Measurements from ENCODE around the gene RIN1.
"Not testable (repeated sequence)": the region's sequence is repeated elsewhere in the genome, so short reads cannot be mapped to it uniquely, and the experiment has no call there.

Gene RIN1

DNA sequence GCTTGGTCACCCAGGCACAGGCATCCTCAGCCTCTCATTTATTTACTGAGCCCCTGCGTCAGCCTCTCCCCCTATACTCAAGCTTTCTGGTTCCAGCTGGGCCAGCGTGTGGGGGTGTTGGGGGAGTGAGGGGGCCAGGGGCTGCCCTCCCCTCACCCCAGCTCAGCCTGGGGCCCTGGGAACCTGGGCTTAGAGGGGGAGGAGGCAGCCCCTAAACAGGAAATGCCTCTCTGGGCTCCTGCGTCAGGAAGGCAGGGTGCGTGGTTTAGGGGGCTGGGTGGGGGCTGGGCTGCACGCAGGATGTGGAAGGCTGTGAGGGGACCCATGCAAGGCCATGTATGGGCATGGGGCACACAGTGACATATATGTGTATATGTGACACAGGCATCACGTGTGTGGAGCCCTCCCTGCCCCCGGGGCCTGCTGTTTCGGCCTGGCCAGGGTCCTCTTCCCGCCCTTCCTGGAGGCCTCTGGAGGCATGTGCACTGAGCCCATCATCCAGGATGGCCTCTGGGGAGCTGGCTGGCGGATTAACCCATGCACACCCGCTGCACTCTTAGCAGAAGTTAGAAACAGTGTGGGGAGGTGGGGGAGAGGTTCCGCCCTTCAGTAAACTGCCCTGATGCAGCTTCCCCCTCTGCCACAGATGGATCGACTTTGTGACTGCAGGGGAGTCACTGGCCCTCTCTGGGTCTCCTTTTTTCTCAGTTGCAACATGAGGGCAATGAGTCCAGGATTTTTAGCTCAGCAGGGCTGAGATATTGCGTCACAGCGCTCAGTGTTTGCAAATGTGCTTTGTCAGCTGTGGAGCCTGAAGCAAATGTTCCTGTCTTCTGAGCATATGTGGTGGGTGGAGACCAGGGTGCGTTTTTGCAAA is 18.3 kb downstream of the RIN1 start:
- peak; percentile 53 for DNase-seq

DNA sequence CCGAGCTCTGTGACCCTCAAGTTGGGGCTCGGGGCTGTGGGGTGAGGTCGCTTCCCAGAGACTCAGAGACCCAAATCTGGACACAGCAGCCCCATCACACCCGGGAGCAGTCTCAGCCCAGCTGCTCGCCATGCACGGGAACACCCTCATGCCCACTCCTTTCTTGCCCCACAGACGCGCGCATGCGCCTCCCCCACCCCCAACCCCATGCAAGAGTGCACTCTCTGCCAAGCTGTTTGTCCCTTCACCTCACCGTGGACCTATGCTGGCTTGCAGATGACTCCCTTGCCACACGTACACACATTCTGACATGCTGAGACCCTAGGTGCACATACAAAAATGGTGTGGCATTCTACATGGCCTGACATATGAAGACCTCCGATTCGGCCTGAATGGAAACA is 18.9 kb downstream of the RIN1 start:
- DNase-seq, result no peak

DNA sequence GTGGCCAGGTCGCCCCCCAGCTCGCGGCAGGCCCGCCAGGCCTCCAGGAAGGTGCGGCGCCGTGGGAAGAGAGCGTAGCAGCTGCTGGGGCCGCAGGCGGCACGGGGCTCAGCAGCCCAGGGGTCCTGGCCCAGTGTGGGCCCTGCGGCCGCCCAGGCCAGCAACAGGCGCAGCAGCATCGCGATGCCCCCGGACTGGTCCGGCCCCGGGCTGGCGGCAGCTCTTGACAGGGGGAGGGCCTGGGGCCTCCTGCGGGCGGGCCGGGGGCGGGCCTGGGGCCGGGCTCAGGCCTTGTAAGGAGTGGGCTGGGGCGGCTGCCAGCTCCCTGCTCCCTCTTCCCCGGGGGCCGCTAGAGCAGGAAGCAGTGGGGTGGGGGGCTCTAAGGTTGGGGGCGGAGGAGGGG is 19.4 kb downstream of the RIN1 start, which contains the start of gene CD248:
Gene CD248, minus strand, starts transcription at position 196 of the 403 bp plus-strand sequence. Its CDS starts 17 bp downstream, at position 179.
- DNase-seq, result no peak

DNA sequence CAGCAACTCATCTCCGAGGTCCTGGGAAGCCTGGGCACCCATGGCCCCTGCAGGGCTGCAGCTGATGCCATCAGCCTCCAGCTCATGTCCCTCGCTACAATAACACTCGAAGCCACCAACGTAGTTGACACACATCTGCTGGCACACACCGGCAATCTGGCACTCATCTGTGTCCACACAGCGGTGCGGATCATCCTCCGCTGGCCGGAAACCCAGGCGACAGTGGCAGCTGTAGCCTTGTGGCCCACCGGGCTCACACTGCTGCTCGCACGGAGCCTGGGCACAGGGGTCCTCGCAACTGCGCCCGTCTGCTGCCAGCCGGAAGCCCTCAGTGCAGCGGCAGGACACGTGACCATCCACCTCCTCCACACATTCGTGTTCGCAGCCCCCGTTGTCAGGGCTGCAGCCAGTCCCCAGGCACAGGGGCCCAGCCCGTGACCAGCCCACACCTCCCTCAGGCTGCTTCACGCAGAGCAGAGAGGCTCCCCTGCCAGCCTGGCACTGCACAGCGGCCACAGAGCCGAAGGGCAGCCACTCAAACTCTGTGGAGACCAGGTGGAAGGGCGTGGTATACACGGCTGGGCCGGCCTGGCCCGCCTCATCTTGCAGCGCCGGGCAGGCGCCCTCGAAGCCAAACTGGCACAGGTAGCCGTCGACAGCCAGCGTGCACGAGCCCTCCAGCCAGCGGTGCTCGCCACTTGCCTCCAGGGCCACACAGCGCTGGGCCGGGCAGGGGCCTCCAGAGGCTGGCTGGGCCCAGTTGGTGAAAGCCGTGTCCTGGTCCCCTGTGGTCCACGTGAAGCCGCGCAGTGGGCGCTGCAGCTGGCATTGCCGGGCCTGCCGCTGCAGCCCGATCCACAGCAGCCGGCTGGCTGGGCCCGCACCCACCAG is 20.1 kb downstream of the RIN1 start:
- DNase-seq, result no peak

DNA sequence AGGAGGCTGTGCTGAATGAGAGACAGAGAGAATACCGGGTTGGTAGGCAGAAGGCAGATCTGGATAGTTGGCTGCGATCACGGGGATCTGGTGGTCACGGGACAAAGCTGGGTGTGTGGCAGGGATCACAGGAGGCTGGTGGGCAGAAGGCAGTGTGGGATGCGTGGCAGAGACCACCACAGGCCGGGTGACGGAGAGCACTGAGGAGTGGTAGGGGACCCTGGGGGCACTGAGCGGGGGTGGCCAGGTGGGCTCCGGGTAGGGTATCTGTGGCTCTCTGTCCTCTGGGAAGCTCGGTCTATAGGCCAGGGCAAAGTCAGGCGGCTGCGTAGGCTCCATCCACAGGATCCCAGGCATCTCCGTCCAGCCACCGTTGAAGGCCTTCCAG is 20.7 kb downstream of the RIN1 start:
- no peak for DNase-seq

DNA sequence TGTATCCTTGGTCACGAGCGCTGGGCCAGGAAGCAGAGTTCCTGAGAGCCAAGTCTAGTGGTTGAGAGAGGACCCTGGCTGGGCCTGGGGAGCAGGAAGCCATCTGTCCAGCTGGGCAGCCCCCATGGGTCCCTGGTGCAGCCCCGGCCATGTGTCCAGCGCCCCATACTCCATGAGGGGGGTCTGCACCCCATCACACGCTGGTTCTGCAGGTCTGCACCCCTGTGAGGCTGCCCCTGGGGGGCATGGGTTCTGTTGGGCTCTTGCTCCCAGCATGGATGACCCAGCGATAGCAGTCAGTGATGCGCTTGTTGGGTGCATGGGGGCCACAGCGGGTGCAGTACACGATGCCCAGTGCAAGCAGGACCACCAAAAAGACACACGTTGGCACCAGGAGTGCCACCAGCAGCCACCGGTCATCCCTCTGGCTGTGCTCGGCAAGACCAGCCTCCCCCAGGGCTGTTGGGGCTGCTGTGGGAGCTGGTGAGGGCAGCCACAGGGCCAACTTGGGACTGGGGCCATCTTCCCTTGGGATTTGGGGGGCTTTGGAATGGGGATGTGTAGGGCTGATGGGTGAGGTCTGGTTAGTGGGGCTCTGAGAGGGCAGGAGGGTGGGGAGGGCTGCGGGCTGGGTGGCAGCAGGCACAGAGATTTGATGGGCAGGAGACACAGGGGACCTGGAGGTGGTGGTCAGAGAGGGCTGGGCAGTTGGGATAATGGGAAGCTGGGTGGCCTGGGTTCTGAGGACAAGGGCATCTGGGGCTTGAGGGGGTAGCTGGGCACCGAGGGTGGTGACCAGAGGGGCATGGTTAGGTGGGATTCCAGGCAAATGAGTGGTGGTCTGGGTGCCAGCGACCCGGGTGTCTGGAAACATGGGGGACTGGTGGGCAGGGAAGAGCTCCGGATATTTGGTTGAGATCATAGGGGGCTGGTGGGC is 21.4 kb downstream of the RIN1 start:
- DNase-seq, result no peak

DNA sequence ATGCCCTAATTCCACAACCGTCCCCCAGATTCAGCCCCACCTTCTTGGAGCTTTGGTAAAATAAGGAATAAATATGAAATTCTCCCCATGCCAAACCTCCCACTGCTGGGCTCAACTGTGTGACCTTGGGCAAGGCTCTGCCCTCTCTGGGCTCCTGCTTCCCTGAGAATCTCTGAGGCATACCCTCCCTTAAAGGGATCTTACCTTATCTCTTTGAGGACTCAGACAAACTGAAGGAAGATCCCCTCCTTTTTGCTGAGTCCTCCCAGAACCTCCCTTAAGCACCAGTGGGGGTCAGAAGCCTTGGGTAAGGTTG is 22.1 kb downstream of the RIN1 start:
- DNase-seq, result no peak

DNA sequence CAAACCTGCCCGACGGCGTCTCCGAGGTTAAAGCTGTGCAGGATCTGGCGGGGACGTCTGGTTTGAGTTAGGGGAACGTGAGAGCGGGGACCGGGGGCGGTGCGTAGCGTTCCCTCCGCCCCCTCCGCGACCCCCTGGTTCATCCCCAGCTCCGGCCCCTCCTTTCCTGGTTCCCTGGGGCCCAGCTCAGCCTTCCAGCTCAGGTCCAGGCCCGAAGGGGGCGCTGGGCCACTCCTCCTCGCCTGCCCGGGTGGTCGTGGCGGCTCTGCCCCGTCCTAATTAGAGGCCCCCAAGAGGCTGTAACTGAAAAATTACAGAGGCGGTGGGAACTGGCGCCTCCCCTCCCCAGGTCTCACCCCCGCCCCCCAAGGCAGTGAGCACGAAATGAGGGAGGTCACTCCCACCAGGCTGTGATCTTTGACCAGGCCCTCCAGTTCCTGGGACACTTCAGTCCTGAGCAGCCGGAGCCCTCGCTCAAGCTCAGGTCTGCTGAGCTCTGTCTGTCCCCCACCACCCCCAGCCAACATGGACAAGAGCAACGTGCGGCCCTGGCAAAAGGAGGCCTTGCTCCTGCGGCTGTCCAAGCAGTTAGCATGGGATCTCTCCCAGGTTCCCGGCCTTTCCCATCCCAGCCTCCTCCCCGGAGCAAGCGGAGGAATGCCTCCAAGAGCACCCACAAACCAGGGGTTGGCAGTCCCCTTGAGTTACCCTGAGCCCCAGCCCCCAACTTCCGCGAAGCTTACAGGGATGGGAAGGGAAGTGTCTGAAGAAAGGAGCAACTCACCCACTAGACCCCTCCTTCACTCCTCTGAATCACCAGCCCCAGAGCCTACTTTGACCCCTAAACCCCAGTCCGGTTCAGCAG is 22.7 kb downstream of the RIN1 start:
- no peak for DNase-seq

DNA sequence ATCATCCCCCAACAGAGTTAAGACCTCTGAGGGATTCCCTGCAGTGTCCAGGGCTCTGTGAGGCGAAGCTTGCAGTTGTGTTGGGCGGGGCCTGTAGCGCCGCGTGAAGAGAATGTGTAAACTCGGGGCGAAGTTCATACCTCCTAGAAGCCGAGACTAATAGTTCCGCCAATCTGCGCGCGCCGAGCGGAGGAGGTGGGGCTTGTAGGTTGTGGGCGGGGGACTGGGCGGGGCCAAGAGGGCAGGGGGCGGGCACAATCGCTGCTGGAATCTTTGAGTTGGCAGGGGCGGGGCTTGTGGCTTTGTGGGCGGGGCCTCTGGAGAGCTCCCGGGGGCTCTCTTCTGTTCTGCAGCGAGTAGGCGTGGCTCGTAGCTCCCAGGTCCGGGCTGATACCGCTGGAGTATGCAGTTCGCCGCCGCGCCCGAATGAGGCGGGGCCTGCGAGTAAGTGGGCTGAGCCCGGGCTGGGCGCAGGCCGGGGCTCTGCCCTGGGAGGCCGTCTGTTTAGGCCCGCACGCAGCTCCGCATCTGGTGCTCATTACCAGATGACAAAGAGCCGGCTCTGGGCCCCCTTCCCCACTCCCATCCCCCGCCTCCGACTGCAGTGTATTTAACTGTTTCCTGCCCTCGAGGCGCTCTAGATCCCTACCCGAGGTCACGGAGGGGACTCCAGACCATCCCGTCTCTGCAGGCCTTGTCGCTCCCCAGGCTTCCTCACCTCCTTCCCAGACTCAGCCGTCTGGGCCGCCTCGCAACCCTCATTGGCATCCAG is 23.5 kb downstream of the RIN1 start:
- DNase-seq, result peak; percentile 98

DNA sequence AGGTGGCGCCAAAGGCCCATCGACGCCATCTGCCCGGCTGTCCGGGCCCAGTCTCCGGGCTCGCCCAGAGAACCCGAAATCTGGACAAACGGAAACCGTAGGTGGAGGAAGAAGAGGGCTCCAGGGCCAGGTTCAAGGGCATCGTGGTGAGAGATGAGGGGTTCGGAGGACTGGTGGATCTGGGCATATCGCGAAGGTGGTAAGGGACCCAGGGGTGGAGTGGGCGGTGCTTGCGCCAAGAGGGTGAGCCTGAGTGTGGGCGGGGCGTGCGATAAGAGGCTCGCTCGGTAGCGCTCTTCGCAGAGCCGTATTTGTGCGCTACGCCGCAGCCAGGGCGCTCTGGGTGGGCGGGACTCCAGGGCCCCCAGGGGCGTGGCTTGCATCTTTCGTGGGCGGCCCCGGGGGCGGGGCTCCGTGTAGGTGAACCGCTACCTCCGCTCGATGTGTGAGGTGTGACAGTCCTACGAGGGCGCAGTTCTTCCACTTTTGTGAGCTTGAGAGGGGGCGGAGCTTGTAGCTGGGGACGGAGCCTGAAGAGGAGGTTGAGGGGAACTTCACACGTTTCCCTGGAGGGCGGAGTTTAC is 24.2 kb downstream of the RIN1 start:
- peak; percentile 98 for DNase-seq

DNA sequence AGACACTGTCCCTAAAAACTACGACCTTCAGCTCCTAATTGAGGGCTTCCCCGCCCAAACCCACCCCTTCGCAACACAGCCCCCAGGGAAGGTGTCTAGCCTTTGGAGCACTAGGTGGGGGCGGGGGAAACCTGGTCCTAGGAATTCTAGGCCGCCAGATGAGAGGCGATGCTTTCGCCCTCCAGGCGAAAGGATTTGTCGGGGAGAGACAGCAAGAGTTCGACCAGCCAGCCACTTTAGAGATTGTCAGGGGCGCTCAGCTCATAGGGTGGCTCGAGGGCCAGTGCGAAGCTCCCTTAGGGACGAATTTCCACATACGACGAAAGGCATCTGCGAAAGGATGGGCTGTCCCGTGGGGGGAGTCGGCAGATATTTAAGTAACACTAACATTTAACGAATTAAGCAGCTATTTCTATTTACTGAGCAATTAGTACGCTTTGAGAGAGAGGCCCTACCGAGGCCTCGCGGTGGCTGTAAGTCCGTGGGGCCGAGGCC is 24.7 kb downstream of the RIN1 start:
- no peak for DNase-seq

DNA sequence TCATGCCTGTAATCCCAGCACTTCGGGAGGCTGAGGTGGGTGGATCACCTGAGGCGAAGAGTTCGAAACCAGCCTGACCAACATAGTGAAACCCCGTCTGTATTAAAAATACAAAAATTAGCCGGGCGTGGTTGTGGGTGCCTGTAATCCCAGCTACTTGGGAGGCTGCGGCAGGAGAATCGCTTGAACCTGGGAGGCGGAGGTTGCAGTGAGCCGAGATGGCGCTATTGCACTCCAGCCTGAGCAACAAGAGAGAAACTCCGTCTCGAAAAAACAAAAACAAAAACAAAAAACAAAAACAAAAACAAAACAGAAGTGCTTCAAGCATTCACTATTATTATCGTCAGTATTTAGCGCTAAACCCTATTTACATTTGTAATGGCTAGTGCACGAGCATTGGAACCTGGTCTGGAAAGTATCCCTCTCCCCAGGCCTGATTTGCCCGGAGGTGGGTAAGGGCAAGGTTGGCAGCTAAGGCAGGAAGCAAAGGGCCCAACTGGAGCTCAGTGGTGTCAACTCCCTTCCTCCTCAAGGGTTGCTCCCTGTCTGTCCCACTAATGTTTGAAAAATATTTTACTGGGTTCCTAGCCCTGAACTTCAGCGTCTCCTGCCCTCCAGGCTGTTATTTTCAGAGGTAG is 25.3 kb downstream of the RIN1 start:
- DNase-seq, result not testable (repeated sequence)

DNA sequence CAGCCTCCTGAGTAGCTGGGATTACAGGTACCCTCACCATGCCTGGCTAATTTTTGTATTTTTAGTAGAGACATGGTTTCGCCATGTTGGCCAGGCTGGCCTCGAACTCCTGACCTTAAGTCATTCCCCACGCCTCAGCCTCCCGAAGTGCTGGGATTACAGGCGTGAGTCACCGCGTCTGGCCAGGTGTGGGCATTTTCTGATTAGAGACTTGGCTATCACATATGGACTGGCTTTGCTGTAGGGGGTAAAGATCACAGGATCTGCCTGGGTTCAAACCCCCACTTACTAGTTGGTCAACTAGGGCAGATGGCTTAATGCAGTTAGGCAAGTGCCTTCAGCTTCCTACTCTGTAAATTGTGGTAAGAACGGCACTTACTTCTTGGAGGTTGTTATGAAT is 25.9 kb downstream of the RIN1 start:
- no peak for DNase-seq

DNA sequence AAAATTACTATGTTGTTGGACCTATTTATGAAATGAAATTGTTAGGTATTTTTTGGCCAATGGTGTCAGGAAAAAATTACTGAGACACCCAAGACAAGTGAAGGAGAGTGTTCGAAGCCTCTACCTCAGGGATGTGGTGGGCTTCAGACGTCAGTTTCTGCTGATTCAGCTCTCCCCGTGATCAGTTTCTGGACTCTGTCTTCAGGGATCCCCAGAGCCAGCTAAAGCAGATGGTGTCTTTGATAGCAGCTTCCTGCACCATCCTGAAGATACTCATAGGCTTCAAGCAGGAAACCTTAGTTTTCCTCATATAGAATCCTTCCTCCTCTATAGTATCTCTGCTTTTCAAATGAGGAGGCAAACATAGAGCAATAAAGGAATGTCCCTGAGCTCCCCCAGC is 26.8 kb downstream of the RIN1 start:
- DNase-seq, result no peak

DNA sequence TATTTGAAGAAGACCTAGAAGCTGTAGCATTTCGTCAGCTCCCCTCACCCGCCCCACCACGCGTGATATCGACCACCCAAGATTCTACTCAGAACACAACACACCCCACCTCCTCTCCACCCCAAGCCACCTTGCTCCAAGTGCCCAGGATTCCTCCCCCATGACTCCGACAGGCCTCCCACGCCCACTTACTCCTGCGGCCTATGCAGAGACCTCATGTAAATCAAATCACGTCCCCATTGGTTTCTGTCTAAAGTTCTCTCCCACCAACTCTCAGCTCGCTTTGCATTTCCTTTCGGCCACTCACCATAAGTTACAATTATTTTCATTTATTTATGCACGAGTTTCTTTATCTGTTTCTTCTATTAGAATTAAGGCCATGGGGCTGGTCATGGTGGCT is 33.6 kb downstream of the RIN1 start:
- no peak for DNase-seq

DNA sequence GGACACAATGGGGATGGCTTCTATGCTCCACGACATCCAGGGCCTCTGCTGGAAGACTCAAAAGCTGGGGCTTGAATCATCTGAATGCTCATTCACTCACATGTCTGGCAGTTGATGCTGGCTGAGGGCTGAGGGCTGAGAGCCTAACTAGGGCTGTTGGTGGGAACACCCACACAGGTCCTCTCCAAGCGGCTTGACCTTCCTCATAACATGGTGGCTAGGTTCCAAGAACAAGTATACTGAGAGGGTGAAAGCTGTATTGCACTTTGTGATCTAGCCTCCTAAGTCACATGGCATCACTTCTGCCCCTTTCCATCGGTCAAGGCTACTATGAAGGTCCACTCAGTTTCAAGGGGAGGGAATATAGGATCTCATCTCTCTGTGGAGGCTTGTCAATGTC is 37.0 kb downstream of the RIN1 start:
- no peak for DNase-seq

DNA sequence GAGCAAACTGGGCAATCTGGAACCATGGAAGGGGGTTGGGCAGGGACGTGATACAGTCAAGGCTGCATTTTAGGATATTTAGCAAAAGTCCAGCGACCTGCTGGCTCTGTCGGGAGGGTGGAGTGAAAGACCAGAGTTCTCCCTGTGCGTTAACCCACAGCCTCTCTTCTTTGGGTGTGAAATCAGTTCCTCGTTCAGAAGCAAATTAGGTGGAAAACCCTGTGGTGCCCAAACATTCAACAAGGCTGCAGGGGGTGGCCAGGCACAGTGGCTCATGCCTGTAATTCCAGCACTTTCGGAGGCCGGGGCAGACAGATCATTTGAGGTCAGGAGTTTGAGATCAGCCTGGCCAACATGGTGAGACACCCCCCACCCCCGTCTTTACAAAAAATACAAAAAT is 38.6 kb downstream of the RIN1 start:
- DNase-seq, result no peak

DNA sequence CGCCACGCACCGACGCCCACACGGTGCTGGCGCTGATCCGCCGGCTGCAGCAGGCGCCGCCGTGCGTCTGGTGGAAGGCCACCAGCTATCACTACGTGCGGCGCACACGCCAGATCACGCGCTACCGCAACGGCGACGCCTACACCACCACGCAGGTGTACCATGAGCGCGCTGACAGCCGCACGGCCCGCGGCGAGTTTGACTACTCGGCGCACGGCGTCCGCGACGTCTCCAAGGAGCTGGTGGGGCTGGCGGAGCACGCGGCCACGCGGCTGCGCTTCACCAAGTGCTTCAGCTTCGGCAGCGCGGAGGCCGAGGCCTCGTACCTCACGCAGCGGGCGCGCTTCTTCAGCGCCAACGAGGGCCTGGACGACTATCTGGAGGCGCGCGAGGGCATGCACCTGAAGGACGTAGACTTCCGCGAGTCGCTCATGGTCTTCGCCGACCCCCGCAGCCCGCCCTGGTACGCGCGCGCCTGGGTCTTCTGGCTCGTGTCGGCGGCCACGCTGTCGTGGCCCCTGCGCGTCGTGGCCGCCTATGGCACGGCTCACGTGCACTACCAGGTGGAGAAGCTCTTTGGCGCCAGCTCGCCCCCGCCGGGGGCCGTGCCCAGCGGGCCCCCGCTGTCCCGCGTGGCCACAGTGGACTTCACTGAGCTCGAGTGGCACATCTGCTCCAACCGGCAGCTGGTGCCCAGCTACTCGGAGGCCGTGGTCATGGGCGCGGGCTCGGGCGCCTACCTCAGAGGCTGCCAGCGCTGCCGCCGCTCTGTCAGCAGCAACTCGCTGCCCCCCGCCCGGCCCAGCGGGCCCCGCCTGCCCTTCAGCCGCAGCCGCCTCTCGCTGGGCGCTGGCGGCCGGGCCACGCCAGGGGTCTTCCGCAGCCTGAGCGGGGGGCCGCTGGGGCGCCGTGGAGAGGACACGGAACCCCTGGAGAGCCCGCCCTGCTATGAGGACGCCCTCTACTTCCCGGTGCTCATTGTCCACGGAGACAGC is 41.3 kb downstream of the RIN1 start:
- DNase-seq, result no peak

Data from NCI-H2171 (cell line).